HepG2 (cell line): ENCODE results near the gene UBALD1. TPM values are rescaled to one million over a fixed set of nuclear protein-coding genes. Genes with fewer than 3 reads are reported as not detected.

ENCODE experiments used
- AKAP8 ChIP-seq: sonication (generic); formaldehyde crosslinking; IDR thresholded peaks from 2 replicates; pipeline ENCODE4 v1.5.1; 2020; ENCODE audit warnings: mild to moderate bottlenecking, missing genetic modification reagents
- ARNT2 ChIP-seq: sonication (generic); formaldehyde crosslinking; IDR thresholded peaks from 2 replicates; pipeline ENCODE4 v1.8.0; 2022; ENCODE audit warnings: mild to moderate bottlenecking, low read depth, missing genetic modification reagents, moderate library complexity
- CBFB ChIP-seq: sonication (generic); formaldehyde crosslinking; IDR thresholded peaks from 2 replicates; pipeline ENCODE4 v1.4.0; 2020; ENCODE audit warnings: missing genetic modification reagents
- CENPX ChIP-seq: sonication (generic); formaldehyde crosslinking; IDR thresholded peaks from 2 replicates; pipeline ENCODE4 v1.9.0; 2021; ENCODE audit warnings: mild to moderate bottlenecking, missing genetic modification reagents, moderate library complexity
- CHD4 ChIP-seq: fragments of 200-600 bp; sonication (generic); IDR thresholded peaks from 2 replicates; pipeline ENCODE4 v1.7.0; 2017; ENCODE audit warnings: mild to moderate bottlenecking, low read length, borderline replicate concordance
- FIP1L1 ChIP-seq: fragments of 200-400 bp; formaldehyde crosslinking; IDR thresholded peaks from 2 replicates; pipeline ENCODE4 v1.6.1; 2018; ENCODE audit warnings: low read depth, mild to moderate bottlenecking, low read length, moderate library complexity, borderline replicate concordance; ENCODE audit not compliant: insufficient read depth
- GATAD2A ChIP-seq: IDR thresholded peaks from 2 replicates; pipeline ENCODE4 v1.6.1; 2016
- HOXD1 ChIP-seq: sonication (generic); formaldehyde crosslinking; IDR thresholded peaks from 2 replicates; pipeline ENCODE4 v1.5.0; 2020; ENCODE audit warnings: missing genetic modification reagents
- IRF1 ChIP-seq: sonication (generic); formaldehyde crosslinking; IDR thresholded peaks from 2 replicates; pipeline ENCODE4 v1.4.0; 2020; ENCODE audit warnings: low read depth, mild to moderate bottlenecking, missing genetic modification reagents
- KDM4B ChIP-seq: sonication (generic); formaldehyde crosslinking; IDR thresholded peaks from 2 replicates; pipeline ENCODE4 v1.4.0; 2020; ENCODE audit warnings: missing genetic modification reagents
- KLF15 ChIP-seq: sonication (generic); formaldehyde crosslinking; IDR thresholded peaks from 2 replicates; pipeline ENCODE4 v1.8.1; 2023; ENCODE audit warnings: borderline replicate concordance, mild to moderate bottlenecking, inconsistent platforms, missing genetic modification reagents, mixed read lengths
- MAFF ChIP-seq: IDR thresholded peaks from 2 replicates; pipeline ENCODE4 v1.6.1; 2011; ENCODE audit warnings: low read depth, low read length, improper control_type of control experiment
- MYPOP ChIP-seq: sonication (generic); formaldehyde crosslinking; IDR thresholded peaks from 2 replicates; pipeline ENCODE4 v1.8.1; 2023; ENCODE audit warnings: mild to moderate bottlenecking, moderate library complexity, missing genetic modification reagents
- NFYC ChIP-seq: IDR thresholded peaks from 2 replicates; pipeline ENCODE4 v1.6.1; 2016; ENCODE audit warnings: missing genetic modification reagents, missing compliant biosample characterization
- PHF5A ChIP-seq: IDR thresholded peaks from one replicate; pipeline ENCODE4 v1.6.1; 2018; ENCODE audit warnings: low read depth, missing genetic modification reagents; ENCODE audit not compliant: unreplicated experiment
- SCMH1 ChIP-seq: sonication (generic); formaldehyde crosslinking; IDR thresholded peaks from 2 replicates; pipeline ENCODE4 v1.9.0; 2021; ENCODE audit warnings: missing genetic modification reagents, mild to moderate bottlenecking, borderline replicate concordance
- SMC3 ChIP-seq: IDR thresholded peaks from 2 replicates; pipeline ENCODE4 v1.6.1; 2011; ENCODE audit warnings: low read length, improper control_type of control experiment
- ZC3H13 ChIP-seq: sonication (generic); formaldehyde crosslinking; IDR thresholded peaks from 2 replicates; pipeline ENCODE4 v1.8.1; 2023; ENCODE audit warnings: mild to moderate bottlenecking, missing genetic modification reagents, moderate library complexity
- ZNF138 ChIP-seq: sonication (generic); formaldehyde crosslinking; IDR thresholded peaks from 2 replicates; pipeline ENCODE4 v1.5.0; 2020; ENCODE audit warnings: mild to moderate bottlenecking, low read depth, missing genetic modification reagents
- ZNF615 ChIP-seq: sonication (generic); formaldehyde crosslinking; IDR thresholded peaks from 2 replicates; pipeline ENCODE4 v1.5.0; 2020; ENCODE audit warnings: mild to moderate bottlenecking, missing genetic modification reagents, borderline replicate concordance
- ZNF883 ChIP-seq: sonication (generic); formaldehyde crosslinking; IDR thresholded peaks from 2 replicates; pipeline ENCODE4 v1.5.1; 2020; ENCODE audit warnings: mild to moderate bottlenecking, missing genetic modification reagents; ENCODE audit errors: not compliant biosample characterization
- ZSCAN30 ChIP-seq: sonication (generic); formaldehyde crosslinking; IDR thresholded peaks from 2 replicates; pipeline ENCODE4 v1.5.0; 2020; ENCODE audit warnings: mild to moderate bottlenecking, missing genetic modification reagents
- polyA plus RNA-seq, 8 experiments: library from polyadenylated mRNA; depleted of rRNA in 3 of 8; stranded (reverse) in 7 of 8; unstranded in 1 of 8; fragments of >200 nt; fragmentation: Illumina TruSeq in 4 of 8; extraction: Trizol in 4 of 8; gene quantifications; 2 replicates each; pipeline versions ENCODE4 v1.2.1 to v1.2.3, GENCODE V29; 2011 to 2016; ENCODE audit warnings: low read depth in 4 of 8, missing spikeins in 1 of 8, mixed read lengths in 1 of 8; ENCODE audit not compliant: insufficient read depth in 1 of 8
- total RNA-seq, 5 experiments: library from RNA; depleted of rRNA; stranded (reverse); fragments of >200 nt; fragmentation: Illumina TruSeq; extraction: Trizol; gene quantifications; 2 replicates each; pipeline ENCODE4 v1.2.3, GENCODE V29; 2016; ENCODE audit warnings: low read depth in 1 of 5
- TF ChIP-seq, protein P1 (sequence below): sonication (generic); formaldehyde crosslinking; IDR thresholded peaks from 2 replicates; pipeline ENCODE4 v1.4.0; 2020; ENCODE audit warnings: missing genetic modification reagents
- TF ChIP-seq, protein P2 (sequence below): sonication (generic); formaldehyde crosslinking; IDR thresholded peaks from 2 replicates; pipeline ENCODE4 v1.4.0; 2020; ENCODE audit warnings: missing genetic modification reagents, borderline replicate concordance

Gene UBALD1
- total and polyA plus RNA-seq, 2 of the 13 experiments (the other 11 are each of a cell fraction or from before 2014, with no cell fraction given): 6.8 to 12.3 TPM

DNA sequence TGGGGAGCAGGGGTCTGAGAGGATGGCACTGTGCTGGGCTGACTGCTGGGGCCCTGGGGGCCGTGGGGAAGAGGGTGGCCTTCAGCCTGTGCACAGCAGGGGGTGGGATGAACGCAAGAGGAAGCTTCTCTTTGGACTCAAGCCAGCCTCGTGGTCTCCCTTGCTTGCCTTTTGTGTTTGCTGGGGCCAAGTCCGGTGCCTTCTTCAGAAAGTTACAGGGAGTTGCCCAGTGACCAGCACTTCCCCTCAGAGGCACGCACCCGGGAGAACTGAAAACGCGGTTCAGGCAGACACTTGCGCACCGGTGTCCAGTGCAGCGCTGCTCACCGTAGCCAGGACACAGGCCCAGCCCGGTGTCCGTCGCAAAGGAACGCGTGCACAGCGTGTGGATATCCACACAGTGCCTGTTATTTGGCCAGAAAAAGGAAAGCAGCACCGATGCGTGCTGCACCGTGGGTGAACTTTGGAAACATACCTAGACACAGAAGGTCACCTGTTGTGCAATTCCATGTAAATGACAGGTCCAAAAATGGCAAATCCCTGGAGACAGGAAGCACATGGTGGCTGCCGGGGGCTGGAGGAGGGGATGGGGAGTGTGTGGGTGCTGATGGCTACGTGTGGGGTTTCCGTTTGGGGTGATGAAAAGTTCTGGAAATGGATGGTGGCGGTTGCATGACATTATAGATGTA, 49.2 kb upstream of the UBALD1 start (continued):
- TF ChIP-seq ZNF883 (CRISPR knock-in tag) (peak; percentile 76), ZNF138 (CRISPR knock-in tag) (0 out of 2 replicates have a peak, but pooled peaks have one; percentile 56), GATAD2A (CRISPR knock-in tag) (peak; percentile 81; the same call in 1 of the 2 replicates), AKAP8 (CRISPR knock-in tag) (no peak), CENPX (no peak), ZSCAN30 (CRISPR knock-in tag) (no peak), KLF15 (CRISPR knock-in tag) (no peak), CHD4 (no peak), HOXD1 (CRISPR knock-in tag) (peak; percentile 86), SCMH1 (CRISPR knock-in tag) (no peak), ARNT2 (CRISPR knock-in tag) (peak; percentile 92), CBFB (CRISPR knock-in tag) (peak; percentile 73), IRF1 (CRISPR knock-in tag) (0 out of 2 replicates have a peak, but pooled peaks have one; percentile 15), ZNF615 (CRISPR knock-in tag) (no peak), FIP1L1 (no peak), SMC3 (peak; percentile 16; the same call in 1 of the 2 replicates), KDM4B (CRISPR knock-in tag) (peak; percentile 65; the same call in 1 of the 2 replicates), MAFF (no peak), PHF5A (CRISPR knock-in tag) (peak; percentile 79), MYPOP (peak; percentile 98), NFYC (CRISPR knock-in tag) (no peak; the same call in 1 of the 2 replicates), ZC3H13 (0 out of 2 replicates have a peak, but pooled peaks have one; percentile 56)
- TF ChIP-seq, protein P1, sequence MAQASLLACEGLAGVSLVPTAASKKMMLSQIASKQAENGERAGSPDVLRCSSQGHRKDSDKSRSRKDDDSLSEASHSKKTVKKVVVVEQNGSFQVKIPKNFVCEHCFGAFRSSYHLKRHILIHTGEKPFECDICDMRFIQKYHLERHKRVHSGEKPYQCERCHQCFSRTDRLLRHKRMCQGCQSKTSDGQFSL (CRISPR knock-in tag): 0 out of 2 replicates have a peak, but pooled peaks have one; percentile 14
- TF ChIP-seq, protein P2, sequence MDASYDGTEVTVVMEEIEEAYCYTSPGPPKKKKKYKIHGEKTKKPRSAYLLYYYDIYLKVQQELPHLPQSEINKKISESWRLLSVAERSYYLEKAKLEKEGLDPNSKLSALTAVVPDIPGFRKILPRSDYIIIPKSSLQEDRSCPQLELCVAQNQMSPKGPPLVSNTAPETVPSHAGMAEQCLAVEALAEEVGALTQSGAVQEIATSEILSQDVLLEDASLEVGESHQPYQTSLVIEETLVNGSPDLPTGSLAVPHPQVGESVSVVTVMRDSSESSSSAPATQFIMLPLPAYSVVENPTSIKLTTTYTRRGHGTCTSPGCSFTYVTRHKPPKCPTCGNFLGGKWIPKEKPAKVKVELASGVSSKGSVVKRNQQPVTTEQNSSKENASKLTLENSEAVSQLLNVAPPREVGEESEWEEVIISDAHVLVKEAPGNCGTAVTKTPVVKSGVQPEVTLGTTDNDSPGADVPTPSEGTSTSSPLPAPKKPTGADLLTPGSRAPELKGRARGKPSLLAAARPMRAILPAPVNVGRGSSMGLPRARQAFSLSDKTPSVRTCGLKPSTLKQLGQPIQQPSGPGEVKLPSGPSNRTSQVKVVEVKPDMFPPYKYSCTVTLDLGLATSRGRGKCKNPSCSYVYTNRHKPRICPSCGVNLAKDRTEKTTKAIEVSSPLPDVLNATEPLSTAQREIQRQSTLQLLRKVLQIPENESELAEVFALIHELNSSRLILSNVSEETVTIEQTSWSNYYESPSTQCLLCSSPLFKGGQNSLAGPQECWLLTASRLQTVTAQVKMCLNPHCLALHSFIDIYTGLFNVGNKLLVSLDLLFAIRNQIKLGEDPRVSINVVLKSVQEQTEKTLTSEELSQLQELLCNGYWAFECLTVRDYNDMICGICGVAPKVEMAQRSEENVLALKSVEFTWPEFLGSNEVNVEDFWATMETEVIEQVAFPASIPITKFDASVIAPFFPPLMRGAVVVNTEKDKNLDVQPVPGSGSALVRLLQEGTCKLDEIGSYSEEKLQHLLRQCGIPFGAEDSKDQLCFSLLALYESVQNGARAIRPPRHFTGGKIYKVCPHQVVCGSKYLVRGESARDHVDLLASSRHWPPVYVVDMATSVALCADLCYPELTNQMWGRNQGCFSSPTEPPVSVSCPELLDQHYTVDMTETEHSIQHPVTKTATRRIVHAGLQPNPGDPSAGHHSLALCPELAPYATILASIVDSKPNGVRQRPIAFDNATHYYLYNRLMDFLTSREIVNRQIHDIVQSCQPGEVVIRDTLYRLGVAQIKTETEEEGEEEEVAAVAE (CRISPR knock-in tag): no peak
